G401 (cell line): ENCODE results near the gene TANC1. TPM values are rescaled to one million over a fixed set of nuclear protein-coding genes. Genes with fewer than 3 reads are reported as not detected.
"Not testable (repeated sequence)": the region's sequence is repeated elsewhere in the genome, so short reads cannot be mapped to it uniquely, and the experiment has no call there.

Experiments
- DNase-seq: peaks from one replicate; pipeline ENCODE4 v3.0.0-alpha.2; 2015; ENCODE audit warnings: low spot score
- in situ Hi-C: cut with HindIII; loops from 2 replicates; pipeline ENCODE4 v1.10.0; 2016; ENCODE audit warnings: low sequenced_read_pairs, mixed read lengths
- total RNA-seq: library from RNA; depleted of rRNA; stranded (reverse); fragments of >200 nt; shearing (Covaris generic); gene quantifications from 2 replicates; pipeline ENCODE4 v1.2.3, GENCODE V29; 2014

TANC1 gene
- total RNA-seq, 1 experiment from 2014 or later: 2.8 TPM

DNA sequence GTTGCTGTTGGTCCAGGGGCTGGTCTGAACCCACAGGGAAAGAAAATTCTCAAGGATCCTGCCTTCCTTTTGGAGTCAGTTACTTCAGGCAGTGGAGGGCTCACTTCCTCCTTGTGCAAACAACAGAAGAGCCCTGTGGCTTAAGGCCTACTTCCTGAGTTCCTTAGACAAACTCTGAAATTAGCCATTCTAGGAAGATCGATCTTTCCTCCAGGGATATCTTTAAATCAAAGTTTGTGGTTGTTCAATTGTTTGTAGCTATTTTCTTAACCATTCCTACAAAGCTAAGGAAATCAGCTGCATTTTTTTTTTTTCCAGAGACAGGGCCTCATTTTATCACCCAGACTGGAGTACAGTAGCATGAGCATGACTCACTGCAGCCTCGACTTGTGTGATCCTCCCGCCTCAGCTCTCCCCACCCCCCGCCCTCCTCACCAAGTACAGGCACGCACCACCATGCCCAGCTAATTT lies 156.0 kb downstream of the TANC1 start:
- no peak for DNase-seq
- in situ Hi-C loops: no loop called here

DNA sequence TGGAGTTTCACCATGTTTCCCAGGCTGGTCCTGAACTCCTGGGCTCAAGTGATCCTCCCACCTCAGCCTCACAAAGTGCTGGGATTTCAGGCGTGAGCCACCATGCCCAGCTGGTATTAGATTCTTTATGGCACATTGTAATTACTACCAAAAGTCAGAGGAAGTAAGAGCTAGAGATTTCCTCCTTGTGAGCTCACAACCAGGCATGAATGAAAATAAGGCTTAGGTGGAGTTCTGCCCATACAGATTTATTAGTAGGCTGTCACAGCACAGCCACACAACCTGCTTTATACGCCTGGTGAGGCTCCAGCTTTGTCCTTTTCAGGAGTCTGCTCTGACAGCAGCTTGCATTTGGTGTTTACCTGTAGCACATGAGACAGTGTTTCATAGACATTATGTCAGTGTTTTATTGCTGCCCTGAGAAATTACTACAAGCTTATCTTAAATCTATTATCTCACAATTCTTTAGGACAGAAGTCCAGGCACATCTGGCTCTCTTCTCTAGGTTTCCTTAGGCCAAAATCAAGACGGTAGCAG lies 156.6 kb downstream of the TANC1 start:
- no peak for DNase-seq
- in situ Hi-C loops: no loop called here

DNA sequence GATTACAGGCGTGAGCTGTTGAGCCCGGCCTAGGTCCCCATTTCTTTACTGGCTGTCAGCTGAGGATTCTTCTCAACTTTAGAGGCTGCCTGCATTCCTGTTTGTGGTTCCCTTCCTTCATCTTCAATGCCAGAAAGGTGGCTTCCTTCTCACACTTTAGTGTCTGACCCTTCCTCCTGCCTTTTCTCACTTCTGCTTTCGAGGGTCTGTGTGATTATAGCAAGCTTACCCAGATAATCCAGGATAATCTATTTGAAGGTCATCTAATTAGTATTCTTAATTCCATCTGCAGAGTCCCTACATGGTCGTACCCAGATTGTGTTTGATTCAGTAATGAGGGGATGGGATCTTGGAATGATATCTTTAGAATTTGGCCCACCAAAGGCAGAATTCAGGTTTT lies 157.4 kb downstream of the TANC1 start:
- in situ Hi-C loops: no loop called here
- DNase-seq: no peak

DNA sequence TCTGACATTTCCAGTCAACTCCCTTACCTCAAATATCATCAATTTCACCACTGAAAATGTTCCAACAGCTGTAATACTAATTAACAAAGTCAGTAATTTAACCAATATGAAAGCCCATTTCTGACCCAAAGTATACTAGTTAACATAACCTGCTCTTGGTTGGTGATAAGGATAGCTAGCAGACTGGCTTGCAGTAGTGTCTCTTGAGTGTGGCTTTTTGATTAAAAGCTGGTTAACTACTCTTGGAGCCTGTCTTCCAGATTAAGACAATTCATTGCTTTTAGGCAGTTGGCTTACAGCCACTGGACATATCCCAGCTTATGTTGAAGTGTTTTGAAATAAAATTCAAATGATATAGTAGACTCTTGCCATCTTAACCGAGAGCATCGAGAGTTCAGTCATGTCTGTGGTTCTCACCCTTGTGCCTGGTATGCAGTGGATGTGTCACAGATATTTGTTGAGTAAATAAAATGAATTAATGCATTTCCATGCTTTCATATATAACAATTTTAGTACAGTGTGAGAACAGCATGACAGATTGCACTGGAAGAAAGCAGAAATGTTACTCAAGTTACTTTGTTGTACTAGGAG lies 158.1 kb downstream of the TANC1 start:
- DNase-seq: no peak
- in situ Hi-C loops: no loop called here

DNA sequence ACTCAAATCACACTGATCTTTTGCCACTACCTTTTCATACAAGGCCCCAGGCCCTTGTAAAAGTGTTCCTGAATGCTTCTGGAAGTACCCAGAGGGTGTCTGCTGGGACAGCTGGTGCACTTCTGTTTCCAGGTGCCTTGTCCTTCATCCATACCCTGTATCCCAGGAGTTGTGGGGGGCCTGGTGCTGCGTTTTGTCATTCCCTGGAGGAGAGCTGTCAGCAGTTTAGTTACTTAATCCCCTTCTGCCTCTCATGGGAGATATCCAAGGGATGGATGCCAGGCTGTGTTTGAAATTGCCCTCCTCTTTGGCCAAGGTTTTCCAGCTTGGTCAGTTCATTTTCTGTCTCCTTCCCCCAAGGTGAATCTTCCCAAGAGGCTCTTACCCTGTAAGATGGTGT lies 159.8 kb downstream of the TANC1 start:
- in situ Hi-C loops: no loop called here
- no peak for DNase-seq

DNA sequence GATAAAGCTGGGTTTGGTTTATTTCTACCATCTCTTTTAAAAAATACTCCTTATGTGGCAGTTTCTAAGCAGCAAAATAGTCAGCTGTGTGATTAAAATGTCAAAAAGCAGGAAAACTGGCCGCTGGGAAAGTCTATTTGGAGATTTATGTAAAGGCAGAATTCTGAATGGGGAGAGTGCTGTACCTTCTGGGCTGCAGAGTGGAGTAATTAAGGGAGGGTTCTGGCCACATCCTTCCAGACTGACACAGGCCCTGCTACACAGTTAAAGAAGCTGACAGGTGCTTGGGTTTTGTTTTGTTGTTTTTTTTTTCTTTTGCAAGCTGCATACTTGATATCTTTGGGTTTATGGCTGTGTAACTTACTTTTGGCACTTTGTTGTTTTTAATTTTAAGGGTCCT lies 160.8 kb downstream of the TANC1 start:
- in situ Hi-C loops: no loop called here
- no peak for DNase-seq

DNA sequence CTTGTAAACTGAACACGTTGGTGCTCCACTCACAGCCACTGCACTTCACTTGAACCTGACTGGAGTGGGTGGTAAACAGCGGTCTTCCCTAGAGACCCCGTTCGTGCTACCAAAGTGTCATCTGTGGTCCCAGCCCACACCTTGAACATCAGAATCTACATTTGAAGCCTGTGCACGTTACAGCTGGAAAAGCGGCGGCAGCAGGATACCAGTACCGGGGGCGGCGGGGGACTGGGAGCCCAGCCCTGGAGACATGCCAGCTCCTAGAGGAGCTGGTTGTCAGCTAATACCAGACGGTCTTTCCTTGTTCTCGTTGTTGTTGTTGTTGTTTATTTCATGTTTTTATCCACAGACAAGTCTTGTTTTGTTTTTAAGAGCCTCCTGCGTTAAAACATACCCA lies 161.4 kb downstream of the TANC1 start:
- DNase-seq: peak; percentile 27
- in situ Hi-C loops: no loop called here

DNA sequence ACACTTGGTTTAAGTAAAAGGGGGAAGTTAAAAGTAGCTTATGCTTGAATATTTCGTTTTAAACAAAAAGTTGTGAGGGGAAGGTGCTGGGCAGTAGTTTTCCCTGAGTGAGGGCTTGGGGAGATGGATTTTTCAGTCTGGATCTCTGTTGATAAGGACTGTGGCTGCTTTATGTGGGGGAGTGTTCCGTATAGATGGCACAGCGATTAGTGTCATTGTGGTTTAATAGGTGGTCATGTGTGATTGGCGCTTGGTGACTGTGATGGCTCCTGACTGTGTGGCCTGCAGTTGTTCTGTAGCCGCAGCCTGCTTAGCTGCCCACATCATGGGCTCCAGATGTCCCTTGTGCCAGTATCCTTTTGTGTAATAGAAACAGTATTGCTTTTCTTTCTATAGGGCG lies 161.9 kb downstream of the TANC1 start:
- DNase-seq: no peak
- in situ Hi-C loops: no loop called here

DNA sequence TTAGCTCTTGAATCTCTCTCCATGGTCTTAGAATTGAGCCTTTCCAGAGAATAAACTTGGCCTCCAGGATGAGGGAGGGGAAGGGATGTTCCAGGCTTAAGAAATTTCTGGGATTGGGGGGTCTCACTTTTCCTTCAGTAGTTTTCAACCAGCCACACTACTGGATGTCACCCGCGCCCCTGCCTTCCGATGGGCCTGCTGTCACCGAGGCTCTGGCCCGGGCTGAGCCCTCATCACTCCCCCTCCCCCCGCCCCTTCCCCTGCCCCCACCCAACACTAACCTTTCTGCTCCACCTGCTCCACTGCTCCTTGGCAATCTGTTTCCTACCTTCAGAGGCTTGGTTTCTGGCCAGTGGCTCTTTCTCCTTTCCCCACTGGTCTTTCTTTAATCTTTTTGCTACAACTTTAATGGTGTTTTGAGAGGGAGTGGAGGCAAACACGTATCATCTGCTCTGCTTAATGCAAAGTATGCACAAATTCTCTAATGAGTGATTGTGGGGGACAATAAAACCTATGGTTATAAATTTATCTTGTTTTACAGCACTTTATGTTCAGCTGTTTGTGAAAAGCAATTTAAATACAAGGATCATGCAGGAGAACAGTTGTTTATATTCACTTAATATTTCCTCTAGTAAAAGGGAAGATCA lies 162.9 kb downstream of the TANC1 start:
- in situ Hi-C loops: no loop called here
- no peak for DNase-seq

DNA sequence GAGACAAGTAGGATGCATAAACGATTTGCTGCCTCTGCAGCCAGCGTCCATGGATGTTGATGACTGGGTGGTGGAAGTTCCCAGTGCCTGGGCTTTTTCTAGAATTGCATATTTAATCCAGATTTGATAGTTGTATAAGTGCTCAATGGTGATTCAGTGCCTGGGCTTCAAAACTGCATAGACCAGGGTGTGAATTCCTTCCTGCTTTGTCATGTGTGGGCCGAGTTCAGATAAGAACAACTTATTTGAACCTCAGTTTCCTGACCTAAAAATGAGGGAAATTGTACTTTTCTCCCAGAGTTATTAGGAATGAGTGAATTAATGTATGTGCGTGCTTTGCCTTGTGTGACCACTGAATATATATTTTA lies 163.5 kb downstream of the TANC1 start:
- in situ Hi-C loops: no loop called here

DNA sequence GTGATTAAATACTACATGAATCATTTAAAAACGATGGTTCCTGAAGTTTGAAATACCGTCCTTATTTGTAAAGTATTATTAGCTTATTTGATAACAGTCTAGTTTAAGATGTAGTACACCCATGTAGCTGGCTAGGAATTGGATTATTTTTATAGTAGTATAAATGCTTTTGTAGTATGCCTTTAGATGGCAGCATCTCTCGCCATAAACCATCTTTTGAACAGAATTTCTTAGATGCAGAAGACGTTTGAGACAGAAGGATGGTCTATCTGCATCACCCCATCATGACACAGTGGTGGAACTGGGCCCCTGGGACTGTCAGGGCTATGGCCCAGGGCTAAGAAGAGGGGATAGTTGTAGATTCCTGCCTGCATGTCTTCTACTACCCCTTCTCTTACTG lies 165.4 kb downstream of the TANC1 start:
- in situ Hi-C loops: no loop called here

More for the DNA sequence above, 163.5 kb downstream of the TANC1 start:
- DNase-seq: no peak

DNA sequence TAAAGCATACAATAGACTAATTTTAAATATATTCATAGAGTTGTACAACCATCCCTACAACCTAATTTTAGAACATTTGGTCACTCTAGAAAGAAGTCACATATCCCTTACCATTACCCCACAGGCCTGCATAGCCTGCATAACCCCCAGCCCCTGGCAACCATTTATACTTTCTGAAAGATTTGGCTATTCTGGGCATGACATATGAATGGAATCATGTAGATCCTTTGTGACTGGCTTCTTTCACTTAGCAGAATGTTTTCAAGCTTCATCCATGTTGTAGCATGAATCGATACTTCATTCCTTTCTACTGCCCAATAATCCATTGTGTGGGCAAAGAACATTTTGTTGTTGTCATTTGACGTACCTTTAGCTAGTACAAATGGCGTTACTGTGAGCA lies 166.5 kb downstream of the TANC1 start:
- in situ Hi-C loops: no loop called here
- DNase-seq: no peak

More for the DNA sequence above, 165.4 kb downstream of the TANC1 start:
- DNase-seq: no peak

DNA sequence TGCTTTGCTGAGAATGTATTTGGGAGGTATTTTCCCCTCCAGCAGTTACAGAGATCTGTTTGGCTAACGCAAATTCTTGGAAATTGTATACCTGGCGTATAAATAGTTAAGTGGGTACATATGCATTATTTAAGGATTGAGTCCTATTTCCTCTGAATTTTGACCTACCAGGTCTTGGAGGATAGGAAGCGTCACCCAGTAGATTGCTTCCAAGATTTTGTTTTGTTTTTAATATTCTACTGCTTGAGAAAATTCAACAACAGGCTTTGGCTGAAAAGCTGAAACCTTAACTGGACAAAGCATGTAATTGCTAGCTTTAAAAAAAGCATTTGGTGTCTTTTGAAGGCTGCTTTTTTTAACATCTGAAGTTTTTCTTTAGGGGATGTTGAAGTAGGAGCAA lies 168.0 kb downstream of the TANC1 start:
- in situ Hi-C loops: no loop called here
- DNase-seq: no peak

DNA sequence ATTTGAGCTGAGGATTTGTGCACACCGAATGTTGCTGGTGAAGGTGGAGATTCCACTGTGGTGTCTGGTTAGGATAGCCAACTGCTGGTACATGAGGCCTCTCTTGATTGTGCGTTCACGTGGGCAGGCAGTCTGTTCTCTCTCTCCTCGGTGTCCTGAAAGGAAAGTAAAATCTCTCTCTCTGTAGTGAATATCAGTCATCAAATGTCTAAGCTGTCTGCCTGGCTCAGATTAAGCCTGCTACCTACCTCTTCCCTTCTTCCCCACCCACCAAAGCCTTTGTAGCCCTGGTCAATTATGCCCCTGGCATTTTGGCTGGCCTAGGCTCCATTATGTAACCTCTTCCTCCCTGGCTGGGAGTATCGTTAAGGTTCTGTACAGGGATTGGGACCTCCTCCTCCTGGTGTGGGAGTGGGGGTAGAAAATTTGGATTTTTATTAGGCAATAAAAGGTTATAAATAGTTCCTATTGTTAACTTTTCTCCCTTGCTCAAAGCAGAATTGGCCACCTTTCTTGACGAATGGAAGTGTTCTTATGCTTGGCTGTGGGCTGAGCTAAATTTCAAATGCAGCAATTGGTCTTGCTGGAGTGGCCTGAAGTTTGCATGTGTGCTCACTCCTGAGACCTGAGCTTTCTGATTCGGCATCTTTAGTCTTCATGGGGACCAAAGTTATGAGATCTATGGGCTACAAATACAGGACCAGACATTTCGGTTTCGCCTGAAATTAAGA lies 169.2 kb downstream of the TANC1 start:
- no peak for DNase-seq
- in situ Hi-C loops: no loop called here

DNA sequence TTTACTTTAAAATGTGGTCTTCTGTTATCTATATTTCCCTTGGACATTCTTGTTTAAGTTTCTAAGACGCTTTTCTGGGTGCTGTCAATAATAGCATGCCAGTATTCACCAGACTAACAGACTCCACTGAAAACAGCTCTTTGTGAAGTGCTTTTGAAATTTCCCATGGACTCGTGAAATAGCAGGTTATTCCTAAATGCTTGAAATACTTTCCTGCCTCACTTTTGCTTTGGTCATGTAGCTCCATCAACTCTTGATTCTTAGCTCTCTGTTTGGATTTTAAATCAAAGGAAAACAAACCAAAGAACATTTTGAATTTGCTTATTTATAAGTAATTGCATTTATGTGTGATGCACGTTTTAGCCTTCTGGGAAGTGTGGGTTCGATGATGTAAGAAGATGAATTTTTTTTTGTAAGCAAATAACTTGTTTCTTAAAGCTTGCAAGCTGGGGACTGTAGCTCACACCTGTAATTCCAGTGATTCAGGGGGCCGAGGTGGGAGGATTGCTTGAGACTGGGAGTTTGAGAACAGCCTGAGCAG lies 170.3 kb downstream of the TANC1 start:
- in situ Hi-C loops: no loop called here
- no peak for DNase-seq

DNA sequence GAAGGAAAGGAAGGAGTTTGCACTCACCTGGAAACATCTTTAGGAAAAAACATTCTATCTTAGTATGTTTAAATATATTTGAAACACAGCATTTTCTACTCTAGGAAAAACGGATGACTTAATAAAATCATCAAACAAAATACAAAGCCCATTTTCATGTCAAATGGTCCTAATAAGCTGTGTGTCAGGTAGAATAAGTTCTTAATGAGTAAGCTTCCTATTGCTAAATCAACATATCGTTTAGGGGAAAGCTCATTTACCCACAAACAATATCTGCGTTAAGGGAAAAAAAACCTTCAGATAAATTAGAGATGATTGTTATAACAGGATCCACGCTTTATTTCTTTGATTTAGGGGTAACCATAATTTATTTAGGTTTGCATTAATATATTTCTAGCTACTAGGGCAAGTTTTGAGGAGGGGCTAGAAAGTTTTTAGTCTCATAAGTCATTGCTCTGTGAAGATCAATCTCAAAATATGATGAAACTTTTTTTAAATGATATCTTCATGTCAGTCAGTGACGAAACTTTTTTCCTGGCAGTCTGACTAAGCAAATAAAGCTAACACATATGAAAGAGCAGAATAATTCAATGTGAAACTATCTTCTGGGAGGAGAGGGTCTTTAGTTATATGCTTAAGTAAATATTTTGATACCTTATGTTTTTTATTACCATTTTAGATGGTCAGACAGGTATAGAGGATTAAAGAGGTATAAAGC lies 170.9 kb downstream of the TANC1 start:
- in situ Hi-C loops: no loop called here
- no peak for DNase-seq

DNA sequence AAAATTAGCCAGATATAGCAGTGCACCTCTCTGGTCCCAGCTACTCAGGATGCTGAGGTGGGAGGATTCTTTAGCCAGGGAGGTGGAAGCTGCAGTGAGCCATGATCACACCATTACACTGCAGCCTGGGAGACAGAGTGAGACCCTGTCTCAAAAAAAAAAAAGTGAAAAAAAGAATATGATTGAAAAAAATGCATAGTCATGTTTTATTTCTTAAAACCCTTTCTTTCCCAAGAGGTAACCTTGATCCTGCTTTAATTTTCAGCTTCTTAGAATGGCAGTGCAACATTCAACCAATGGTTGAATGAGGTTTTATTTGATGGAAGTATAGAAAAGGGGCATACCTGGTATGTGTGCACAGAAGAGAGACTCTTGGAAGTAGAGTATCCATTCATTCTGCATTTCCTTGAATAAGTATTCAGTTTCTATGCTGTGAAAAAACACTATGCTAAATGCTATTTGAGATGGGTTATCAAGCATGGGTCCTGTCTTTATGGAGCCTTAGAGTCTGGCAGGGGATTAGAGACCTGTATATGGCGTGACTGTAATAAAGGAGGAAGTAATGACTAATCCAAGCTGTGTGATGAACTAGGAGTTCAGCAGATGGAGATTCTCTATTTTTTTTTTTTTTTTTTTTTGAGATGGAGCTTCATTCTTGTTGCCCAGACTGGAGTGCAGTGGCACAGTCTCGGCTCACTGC lies 171.8 kb downstream of the TANC1 start:
- in situ Hi-C loops: no loop called here
- DNase-seq: no peak

DNA sequence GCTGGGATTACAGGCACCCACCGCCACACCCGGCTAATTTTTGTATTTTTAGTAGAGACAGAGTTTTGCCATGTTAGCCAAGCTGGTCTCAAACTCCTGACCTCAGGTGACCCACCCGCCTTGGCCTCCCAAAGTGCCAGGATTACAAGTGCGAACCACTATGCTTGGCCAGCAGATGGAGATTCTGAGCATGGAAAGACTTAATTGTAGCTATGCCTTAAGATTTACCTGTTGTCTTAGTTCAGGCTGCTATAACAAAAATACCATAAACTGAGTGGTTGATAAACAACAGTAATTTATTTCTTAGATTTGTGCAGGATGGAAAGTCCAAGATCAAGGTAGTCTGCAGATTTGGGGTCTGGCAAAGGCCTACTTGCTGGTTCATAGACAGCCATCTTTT lies 172.4 kb downstream of the TANC1 start:
- in situ Hi-C loops: not testable (repeated sequence)

More for the DNA sequence above, 172.4 kb downstream of the TANC1 start:
- DNase-seq: not testable (repeated sequence)
